Right lobe of liver (tissue), 6 donors: ENCODE measurements around the gene SUCLG2. TPM values are rescaled to one million over a fixed set of nuclear protein-coding genes. Genes with fewer than 3 reads are reported as not detected.

Experiments
- ATAC-seq, 4 donors: fragments of 200-7000 bp; cut with Tn5 transposase; one replicate each; pipeline ENCODE4 v1.9.1; 2020; ENCODE audit warnings: mild to moderate bottlenecking in 4 of 4, moderate library complexity in 4 of 4
- DNase-seq, 3 donors: peaks; one replicate each; pipeline ENCODE4 v3.0.0-alpha.2; 2020
- H3K27ac ChIP-seq, 3 donors: fragments of 200-600 bp; one replicate each; pipeline ENCODE4 v1.8.0; 2022
- H3K27me3 ChIP-seq, 2 donors: fragments of 200-600 bp; one replicate each; pipeline ENCODE4 v1.8.0; 2022
- H3K36me3 ChIP-seq, 4 donors: fragments of 200-600 bp; sonication (generic) in 1 of 4; one replicate each; pipeline versions ENCODE4 v1.5.1 to v1.8.0; 2017 to 2022; ENCODE audit warnings: control low read depth in 1 of 4
- H3K4me1 ChIP-seq, 4 donors: fragments of 200-600 bp; sonication (generic) in 1 of 4; one replicate each; pipeline versions ENCODE4 v1.5.1 to v1.8.0; 2017 to 2022; ENCODE audit warnings: control low read depth in 1 of 4
- H3K4me3 ChIP-seq, 3 donors: fragments of 200-600 bp; one replicate each; pipeline ENCODE4 v1.8.0; 2022
- H3K9me3 ChIP-seq, 4 donors: fragments of 200-600 bp; sonication (generic) in 1 of 4; one replicate each; pipeline versions ENCODE4 v1.5.1 to v1.8.0; 2017 to 2022; ENCODE audit warnings: control low read depth in 1 of 4
- CTCF ChIP-seq, 4 donors: fragments of 200-600 bp in 3 of 4; fragments of 450-650 bp in 1 of 4; IDR thresholded peaks; one replicate each; pipeline versions ENCODE4 v1.5.1 to v1.8.0; 2016 to 2022; ENCODE audit warnings: antibody characterized with exemption in 4 of 4, mild to moderate bottlenecking in 2 of 4
- POLR2A ChIP-seq: fragments of 450-650 bp; IDR thresholded peaks from one replicate; pipeline ENCODE4 v1.6.1; 2017; ENCODE audit warnings: antibody characterized with exemption, mild to moderate bottlenecking
- WGBS: methylation state at CpG from one replicate; pipeline ENCODE4 v1.1.6; 2018; ENCODE audit warnings: low coverage, low lambda C conversion rate; ENCODE audit not compliant: insufficient coverage; ENCODE audit errors: missing lambda C conversion rate; 5-methylcytosine and 5-hydroxymethylcytosine counted together
- intact Hi-C, 2 donors: fragments of 100-400 bp; cut with DNase I; formaldehyde crosslinking; loops; one replicate each; pipeline versions ENCODE4 v1.11.2 to v1.14.1; 2022
- total RNA-seq, 6 experiments: library from RNA; depleted of rRNA in 2 of 6; stranded (reverse); fragments of >200 nt in 2 of 6; fragmentation: NEBNext Ultra II Directional in 3 of 6; extraction: Animal tissue kit (Norgen Biotek cat#: 25700) in 3 of 6; gene quantifications; one replicate each; pipeline versions ENCODE4 v1.1.0 to v1.2.4, GENCODE V29; 2016 to 2023
- donor health status: DM: no; HTN: yes; CAD: no.
- donor health status: DM: no; HTN: no; CAD: no.
- donor health status: DM: no; HTN: no; CAD: no.
- donor health status: DM: no; HTN: yes; CAD: no.
- donor health status: DM: no; HTN: yes; CAD: no.

SUCLG2 gene
- total RNA-seq, 6 experiments from 2014 or later = 138 to 167 (median 158) TPM

GRCh38 chr3:67602816-67603215 is 51.6 kb downstream of the SUCLG2 start:
- TF ChIP-seq CTCF (IDR thresholded peaks at IDR 0.05) = no peak
- no peak for TF ChIP-seq POLR2A
- peaks cover 0 to 14% (median 3%) of the 10 kb centered on the region in 4 donors for H3K36me3 ChIP-seq
- WGBS = 76% methylated on average over 2 of the region's 2 CpGs
- H3K4me3 ChIP-seq = no peak overlapping the region
- intact Hi-C loops = no loop called here
- no peaks in the 10 kb centered on the region for H3K4me1 ChIP-seq
- H3K27ac ChIP-seq = no peak overlapping the region
- DNase-seq (no peak), ATAC-seq (no peak)
- H3K27me3 ChIP-seq = no peaks in the 10 kb centered on the region
- H3K9me3 ChIP-seq = no peaks in the 10 kb centered on the region

GRCh38 chr3:67601919-67602608 is 52.3 kb downstream of the SUCLG2 start:
- intact Hi-C loops = no loop called here
- Histone ChIP-seq H3K9me3 (no peaks in the 10 kb centered on the region), H3K4me3 (no peak overlapping the region), H3K36me3 (peaks cover 0 to 6% (median 0%) of the 10 kb centered on the region in 4 donors), H3K4me1 (no peaks in the 10 kb centered on the region), H3K27ac (no peak overlapping the region), H3K27me3 (no peaks in the 10 kb centered on the region)
- ATAC-seq (no peak), DNase-seq (no peak)
- no peak for TF ChIP-seq POLR2A
- TF ChIP-seq CTCF (IDR thresholded peaks at IDR 0.05) = no peak
- WGBS = 79% methylated on average over 5 of the region's 5 CpGs

DNA sequence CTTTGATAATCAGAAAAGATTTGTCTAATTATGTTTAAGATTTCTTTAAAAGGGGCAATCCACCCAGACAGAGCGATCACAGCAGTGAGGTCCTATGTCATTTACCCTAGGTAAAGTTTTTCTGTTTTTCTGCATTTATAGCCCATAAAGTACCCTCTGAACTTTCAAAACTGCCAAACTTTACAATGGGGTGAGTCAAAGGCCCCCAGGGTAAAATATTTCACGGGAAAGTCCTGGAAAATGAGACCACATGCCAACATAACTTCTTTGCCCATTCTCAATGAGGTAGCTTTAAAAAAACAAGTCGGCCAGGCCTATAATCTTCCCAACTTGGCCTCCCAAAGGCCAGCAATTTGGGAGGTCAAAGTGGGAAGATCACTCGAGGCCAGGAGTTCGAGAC is 53.0 kb downstream of the SUCLG2 start:
- ATAC-seq (no peak), DNase-seq (no peak)
- intact Hi-C loops = no loop called here
- H3K36me3 ChIP-seq = peaks cover 0 to 4% (median 0%) of the 10 kb centered on the region in 4 donors
- H3K4me1 ChIP-seq = no peaks in the 10 kb centered on the region
- no peak overlapping the region for H3K4me3 ChIP-seq
- 86% methylated on average over 5 of the region's 5 CpGs for WGBS
- H3K9me3 ChIP-seq = no peaks in the 10 kb centered on the region
- TF ChIP-seq CTCF (IDR thresholded peaks at IDR 0.05) (no peak), POLR2A (no peak)
- no peaks in the 10 kb centered on the region for H3K27me3 ChIP-seq
- H3K27ac ChIP-seq = no peak overlapping the region

- Histone ChIP-seq H3K4me3 (no peak overlapping the region), H3K27ac (no peak overlapping the region), H3K36me3 (peaks cover 0 to 4% (median 0%) of the 10 kb centered on the region in 4 donors), H3K27me3 (no peaks in the 10 kb centered on the region), H3K9me3 (no peaks in the 10 kb centered on the region), H3K4me1 (peaks cover 0 to 10% (median 0%) of the 10 kb centered on the region in 4 donors)
- TF ChIP-seq POLR2A = no peak
- TF ChIP-seq CTCF (IDR thresholded peaks at IDR 0.05) = no peak
- no peak for ATAC-seq
- whole genome bisulfite sequencing = 94% methylated on average over 2 of the region's 2 CpGs
- no peak for DNase-seq
- intact Hi-C loops = no loop called here
Observed at GRCh38 chr3:67599821-67600220, 54.6 kb downstream of the SUCLG2 start.
